Measurements from ENCODE around the gene CCDC186.
"Not testable (repeated sequence)": the region's sequence is repeated elsewhere in the genome, so short reads cannot be mapped to it uniquely, and the experiment has no call there.

- not testable (repeated sequence) for TF ChIP-seq CTCF, POLR2AphosphoS5 (IDR thresholded peaks at IDR 0.05)
Observed at GRCh38 chr10:114149476-114149875, 24.5 kb downstream of the CCDC186 start.

Measured in upper lobe of left lung (tissue), 4 donors.